ENCODE results near the gene ST13. TPM values are rescaled to one million over a fixed set of nuclear protein-coding genes. Genes with fewer than 3 reads are reported as not detected.

The ST13 gene
- total and polyA plus RNA-seq, 2 of the 4 experiments (the other 2 are of a cell fraction), result 115 to 235 TPM

DNA sequence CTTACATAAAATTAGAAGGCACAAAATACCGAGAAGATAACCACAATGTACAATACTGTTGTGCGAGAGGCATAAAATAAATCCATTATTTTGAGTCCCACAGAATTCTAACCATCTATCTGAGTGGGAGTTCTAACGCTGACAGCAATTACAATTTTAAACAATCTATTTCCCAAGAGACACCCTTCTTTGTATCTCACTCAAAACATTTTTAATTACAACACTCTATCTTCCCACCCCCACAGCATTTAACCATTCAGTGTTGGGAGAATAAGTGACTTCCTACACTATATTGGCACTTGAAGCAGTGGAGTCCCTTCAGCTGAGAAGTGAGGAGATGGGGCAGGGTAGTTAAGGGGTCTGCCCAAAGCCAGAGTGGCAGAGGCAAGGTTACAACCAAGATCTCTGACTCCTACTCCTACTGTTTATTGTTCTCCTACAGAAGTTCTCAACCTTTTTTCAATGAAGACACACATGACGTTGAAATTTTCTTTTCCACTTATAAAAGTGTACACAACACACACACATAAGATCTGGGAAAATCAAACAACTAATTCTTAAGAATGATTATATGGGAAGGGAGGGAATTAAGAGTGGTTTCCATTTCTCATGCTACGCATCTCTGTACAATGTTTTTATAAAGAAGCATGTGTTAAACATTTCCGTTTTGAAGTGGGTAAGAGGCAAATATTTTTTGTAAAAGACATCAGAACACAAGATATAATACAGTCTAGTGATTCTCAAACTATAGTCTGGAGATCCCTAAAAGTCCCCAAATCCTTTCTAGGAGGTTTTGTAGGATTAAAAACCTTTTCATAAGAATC is 48.2 kb downstream of the ST13 start:
- ChIA-PET CTCF (interaction anchor here (0.6 kb wide), 1 partner anchor 57 kb away, joined by 3 read pairs; no protein-coding TSS in a partner anchor), POLR2A (ENCODE audit: unreplicated experiment) (interaction anchor here (0.6 to 1.0 kb wide), 3 partner anchors 9 to 101 kb away, joined by 3 to 4 read pairs (median 3); partner anchors contain the start of gene SLC25A17)
- Histone ChIP-seq H3K4me3 (ENCODE audit: insufficient read depth, low read depth, low read length) (no peak overlapping the region), H3K14ac (replicated peaks; ENCODE audit: low read depth, low read length) (peak overlapping the region; percentile 74; the same call in 1 of the 2 replicates), H2BK120ac (ENCODE audit: low read depth, low read length) (no peak overlapping the region), H2AK5ac (ENCODE audit: low read depth, low read length) (peak overlapping the region; percentile 49; the same call in 1 of the 2 replicates), H3K9me3 (ENCODE audit: control insufficient read depth, insufficient read depth, low read length) (no peaks in the 10 kb centered on the region), H3K18ac (ENCODE audit: low read depth, low read length) (no peak overlapping the region), H2AK9ac (replicated peaks; ENCODE audit: low read depth, low read length, poor library complexity) (no peak overlapping the region), H3K36me3 (ENCODE audit: control insufficient read depth, insufficient read depth, low read length) (peaks cover 2% of the 10 kb centered on the region), H3K23ac (ENCODE audit: low read depth, low read length) (no peak overlapping the region), H3K79me1 (ENCODE audit: low read depth in 1 of 2, low read length in 2 of 2) (peaks cover 44 to 65% of the 10 kb centered on the region in 2 experiments), H3K9me1 (ENCODE audit: insufficient read depth, low read length) (peaks cover 7% of the 10 kb centered on the region), H3K56ac (ENCODE audit: extremely low read depth, insufficient read depth, low read length) (no peak overlapping the region), H3K27me3 (ENCODE audit: control insufficient read depth, insufficient read depth, low read length) (no peaks in the 10 kb centered on the region), H4K5ac (ENCODE audit: low read depth, low read length) (no peak overlapping the region), H3K27ac (ENCODE audit: insufficient read depth, low read length) (no peak overlapping the region), H3K4me2 (ENCODE audit: low read depth, low read length) (no peak overlapping the region), H2BK5ac (ENCODE audit: low read depth, low read length, poor library complexity, severe bottlenecking) (no peak overlapping the region), H3K4me1 (ENCODE audit: control insufficient read depth, insufficient read depth, low read length) (peaks cover 6% of the 10 kb centered on the region), H4K91ac (ENCODE audit: insufficient read depth, low read depth, low read length) (no peak overlapping the region), H4K8ac (ENCODE audit: low read depth in 2 of 2, low read length in 2 of 2) (no peak overlapping the region), H3K9ac (ENCODE audit: low read depth, low read length) (no peak overlapping the region), H3K4ac (ENCODE audit: low read depth, low read length) (no peak overlapping the region), H4K20me1 (ENCODE audit: insufficient read depth, low read length) (0 out of 2 replicates have a peak, but pooled peaks cover 3% of the 10 kb centered on the region), H2AFZ (replicated peaks; ENCODE audit: low read length, poor library complexity) (no peak overlapping the region), H2BK15ac (ENCODE audit: low read depth, low read length) (no peak overlapping the region), H2BK20ac (ENCODE audit: low read depth, low read length) (no peak overlapping the region)
- intact Hi-C loops (cut with micrococcal nuclease) (no loop called here), in situ Hi-C loops (cut with MboI; ENCODE audit: low sequenced_read_pairs) (no loop called here), dilution Hi-C loops (cut with HindIII; ENCODE audit: low sequenced_read_pairs, unreplicated experiment) (no loop called here)
- TF ChIP-seq MAFK (IDR thresholded peaks at IDR 0.05; ENCODE audit: low read depth, low read length), result no peak
- no peak for TF ChIP-seq SMC3 (IDR thresholded peaks at IDR 0.05; ENCODE audit: low read depth, low read length)
- no peak for TF ChIP-seq MAZ (IDR thresholded peaks at IDR 0.05; ENCODE audit: borderline replicate concordance, low read depth, low read length)
- TF ChIP-seq RCOR1 (IDR thresholded peaks at IDR 0.05; ENCODE audit: insufficient replicate concordance, low read length), result no peak
- TF ChIP-seq BHLHE40 (IDR thresholded peaks at IDR 0.05; ENCODE audit: low read depth, low read length), result no peak
- TF ChIP-seq USF2 (IDR thresholded peaks at IDR 0.05; ENCODE audit: low read depth, low read length), result no peak
- TF ChIP-seq RAD21 (IDR thresholded peaks at IDR 0.05; ENCODE audit: low read length), result no peak
- no peak for TF ChIP-seq FOS (IDR thresholded peaks at IDR 0.05; ENCODE audit: low read depth, low read length)
- TF ChIP-seq, protein P1, sequence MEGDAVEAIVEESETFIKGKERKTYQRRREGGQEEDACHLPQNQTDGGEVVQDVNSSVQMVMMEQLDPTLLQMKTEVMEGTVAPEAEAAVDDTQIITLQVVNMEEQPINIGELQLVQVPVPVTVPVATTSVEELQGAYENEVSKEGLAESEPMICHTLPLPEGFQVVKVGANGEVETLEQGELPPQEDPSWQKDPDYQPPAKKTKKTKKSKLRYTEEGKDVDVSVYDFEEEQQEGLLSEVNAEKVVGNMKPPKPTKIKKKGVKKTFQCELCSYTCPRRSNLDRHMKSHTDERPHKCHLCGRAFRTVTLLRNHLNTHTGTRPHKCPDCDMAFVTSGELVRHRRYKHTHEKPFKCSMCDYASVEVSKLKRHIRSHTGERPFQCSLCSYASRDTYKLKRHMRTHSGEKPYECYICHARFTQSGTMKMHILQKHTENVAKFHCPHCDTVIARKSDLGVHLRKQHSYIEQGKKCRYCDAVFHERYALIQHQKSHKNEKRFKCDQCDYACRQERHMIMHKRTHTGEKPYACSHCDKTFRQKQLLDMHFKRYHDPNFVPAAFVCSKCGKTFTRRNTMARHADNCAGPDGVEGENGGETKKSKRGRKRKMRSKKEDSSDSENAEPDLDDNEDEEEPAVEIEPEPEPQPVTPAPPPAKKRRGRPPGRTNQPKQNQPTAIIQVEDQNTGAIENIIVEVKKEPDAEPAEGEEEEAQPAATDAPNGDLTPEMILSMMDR (conservative IDR thresholded peaks at IDR 0.05; ENCODE audit: low read depth, low read length), result no peak
- TF ChIP-seq CHD1 (IDR thresholded peaks at IDR 0.05; ENCODE audit: low read depth, low read length), result no peak
- no peak for TF ChIP-seq NFE2L2 (IDR thresholded peaks at IDR 0.05; ENCODE audit: low read depth, low read length)
- ATAC-seq (ENCODE audit: low read depth) (no peak; the same call in 1 of the 2 replicates), DNase-seq (peak; percentile 16)
- WGBS, 2 experiments (ENCODE audit: extremely low coverage in 2 of 2, insufficient read length in 1 of 2), result 0% methylated on average over 1 of the region's 6 CpGs; no CpG with 5 or more reads in 1 of the 2 experiments
- BruUV-seq (replicated peaks), result no TSS peak
